ENCODE measurements around the gene RET. TPM values are rescaled to one million over a fixed set of nuclear protein-coding genes. Genes with fewer than 3 reads are reported as not detected.

Gene RET
- total RNA-seq, 1 experiment from 2014 or later = not detected

DNA sequence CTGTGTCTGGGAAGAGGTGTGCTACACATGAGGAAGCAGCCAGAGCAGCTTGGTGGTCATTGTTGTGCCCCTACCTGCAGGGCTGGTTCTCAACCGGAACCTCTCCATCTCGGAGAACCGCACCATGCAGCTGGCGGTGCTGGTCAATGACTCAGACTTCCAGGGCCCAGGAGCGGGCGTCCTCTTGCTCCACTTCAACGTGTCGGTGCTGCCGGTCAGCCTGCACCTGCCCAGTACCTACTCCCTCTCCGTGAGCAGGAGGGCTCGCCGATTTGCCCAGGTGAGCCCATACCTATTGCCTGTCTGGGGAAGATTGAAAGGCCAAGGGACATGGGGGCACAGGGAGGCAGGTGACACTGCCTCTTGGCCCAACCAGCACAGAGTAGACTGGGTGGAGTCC is 32.1 kb downstream of the RET start:
- H3K9me2 ChIP-seq (replicated peaks; ENCODE audit: insufficient read depth, low read length) = no peaks in the 10 kb centered on the region
- H3K9ac ChIP-seq (ENCODE audit: low read length) = no peak overlapping the region
- no peaks in the 10 kb centered on the region for H3K27me3 ChIP-seq (ENCODE audit: low read length)
- no peak for DNase-seq
- no peaks in the 10 kb centered on the region for H3K4me1 ChIP-seq (ENCODE audit: low read length)
- no peaks in the 10 kb centered on the region for H3K36me3 ChIP-seq (ENCODE audit: insufficient read depth, low read length)
- H4K20me1 ChIP-seq (ENCODE audit: insufficient read depth, low read depth, low read length) = no peaks in the 10 kb centered on the region
- H3K79me2 ChIP-seq (ENCODE audit: low read length) = no peaks in the 10 kb centered on the region
- no peak overlapping the region for H2AFZ ChIP-seq (ENCODE audit: low read length)
- H3K9me3 ChIP-seq (ENCODE audit: low read length) = no peaks in the 10 kb centered on the region
- no peak overlapping the region for H3K4me2 ChIP-seq (ENCODE audit: low read depth, low read length, poor library complexity, severe bottlenecking)
- no peak overlapping the region for H3K27ac ChIP-seq (ENCODE audit: low read length)
- H3K4me3 ChIP-seq (ENCODE audit: low read length) = no peak overlapping the region

DNA sequence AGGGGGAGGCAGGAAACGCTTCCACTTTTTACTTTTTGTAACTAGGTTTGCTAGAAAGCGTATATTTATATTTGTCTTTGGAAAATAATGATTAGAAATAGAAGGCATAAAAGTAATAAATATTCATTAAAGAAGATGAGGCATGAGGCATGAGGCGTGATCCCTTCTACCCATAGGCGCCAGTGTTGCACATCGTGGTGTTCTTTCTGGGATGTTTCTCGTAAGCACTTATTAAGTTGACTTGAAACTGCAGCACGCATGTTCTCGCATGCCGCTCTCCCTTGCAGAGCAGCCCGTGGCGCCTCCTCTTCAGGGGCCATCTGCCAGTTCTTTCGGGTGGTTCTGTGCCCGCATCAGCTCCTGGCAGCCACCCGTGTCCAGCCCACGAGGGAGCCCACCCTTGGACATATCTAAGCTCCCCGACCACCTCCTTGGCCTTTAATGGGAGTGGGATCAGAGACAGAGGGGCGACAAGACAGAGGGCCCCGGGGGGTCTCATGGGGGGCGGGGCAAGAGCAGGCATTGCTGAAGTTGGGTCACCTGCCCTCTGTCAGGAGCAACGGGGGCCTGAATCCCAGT is 32.9 kb downstream of the RET start:
- H3K36me3 ChIP-seq (ENCODE audit: insufficient read depth, low read length) = no peaks in the 10 kb centered on the region
- H3K9me3 ChIP-seq (ENCODE audit: low read length) = no peaks in the 10 kb centered on the region
- no peaks in the 10 kb centered on the region for H3K27me3 ChIP-seq (ENCODE audit: low read length)
- H3K9ac ChIP-seq (ENCODE audit: low read length) = no peak overlapping the region
- no peaks in the 10 kb centered on the region for H3K9me2 ChIP-seq (replicated peaks; ENCODE audit: insufficient read depth, low read length)
- no peaks in the 10 kb centered on the region for H3K79me2 ChIP-seq (ENCODE audit: low read length)
- no peak overlapping the region for H2AFZ ChIP-seq (ENCODE audit: low read length)
- no peak overlapping the region for H3K4me3 ChIP-seq (ENCODE audit: low read length)
- H3K27ac ChIP-seq (ENCODE audit: low read length) = no peak overlapping the region
- H4K20me1 ChIP-seq (ENCODE audit: insufficient read depth, low read depth, low read length) = no peaks in the 10 kb centered on the region
- no peaks in the 10 kb centered on the region for H3K4me1 ChIP-seq (ENCODE audit: low read length)
- no peak for DNase-seq
- H3K4me2 ChIP-seq (ENCODE audit: low read depth, low read length, poor library complexity, severe bottlenecking) = no peak overlapping the region

DNA sequence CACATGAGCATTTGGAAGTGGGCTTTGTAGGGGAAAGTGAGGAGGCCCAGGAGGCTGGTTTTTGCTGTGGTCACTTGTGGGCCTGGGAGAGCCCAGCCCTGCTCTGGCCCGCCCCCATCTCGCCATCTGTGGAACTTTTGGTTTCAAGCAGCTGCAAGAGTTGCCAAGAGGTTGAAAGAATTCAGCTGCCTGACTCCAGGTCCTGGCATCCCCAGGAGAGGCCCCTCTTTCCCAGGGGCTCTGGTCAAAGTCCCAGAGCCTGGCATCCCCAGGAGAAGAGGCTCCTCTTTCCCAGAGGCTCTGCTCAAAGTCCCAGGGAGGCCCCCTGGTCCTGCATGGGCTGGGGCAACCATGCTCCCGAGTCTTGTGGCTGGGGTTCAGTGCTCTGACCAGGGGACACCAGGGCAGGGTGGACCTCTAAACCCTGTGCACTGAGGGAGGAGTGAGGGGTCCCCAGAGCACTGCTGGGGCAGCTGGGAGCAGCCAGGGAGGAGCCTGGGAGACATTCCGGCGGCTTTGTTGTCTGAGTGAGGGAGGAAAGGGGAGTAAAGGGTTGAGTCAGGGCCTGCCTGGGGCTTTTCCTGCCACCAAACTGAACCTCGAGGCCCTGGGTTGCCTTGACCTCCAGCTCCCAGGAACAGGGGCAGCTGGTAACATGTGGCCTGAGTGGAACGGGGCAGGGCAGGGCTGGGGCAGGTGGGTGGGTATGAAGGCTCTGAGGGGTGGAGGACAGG is 33.6 kb downstream of the RET start:
- no peaks in the 10 kb centered on the region for H3K36me3 ChIP-seq (ENCODE audit: insufficient read depth, low read length)
- no peaks in the 10 kb centered on the region for H3K27me3 ChIP-seq (ENCODE audit: low read length)
- no peak overlapping the region for H2AFZ ChIP-seq (ENCODE audit: low read length)
- no peak overlapping the region for H3K27ac ChIP-seq (ENCODE audit: low read length)
- no peak overlapping the region for H3K9ac ChIP-seq (ENCODE audit: low read length)
- no peak overlapping the region for H3K4me2 ChIP-seq (ENCODE audit: low read depth, low read length, poor library complexity, severe bottlenecking)
- H3K79me2 ChIP-seq (ENCODE audit: low read length) = no peaks in the 10 kb centered on the region
- no peak for DNase-seq
- H3K9me2 ChIP-seq (replicated peaks; ENCODE audit: insufficient read depth, low read length) = no peaks in the 10 kb centered on the region
- H3K4me1 ChIP-seq (ENCODE audit: low read length) = no peaks in the 10 kb centered on the region
- no peak overlapping the region for H3K4me3 ChIP-seq (ENCODE audit: low read length)
- no peaks in the 10 kb centered on the region for H3K9me3 ChIP-seq (ENCODE audit: low read length)
- no peaks in the 10 kb centered on the region for H4K20me1 ChIP-seq (ENCODE audit: insufficient read depth, low read depth, low read length)

DNA sequence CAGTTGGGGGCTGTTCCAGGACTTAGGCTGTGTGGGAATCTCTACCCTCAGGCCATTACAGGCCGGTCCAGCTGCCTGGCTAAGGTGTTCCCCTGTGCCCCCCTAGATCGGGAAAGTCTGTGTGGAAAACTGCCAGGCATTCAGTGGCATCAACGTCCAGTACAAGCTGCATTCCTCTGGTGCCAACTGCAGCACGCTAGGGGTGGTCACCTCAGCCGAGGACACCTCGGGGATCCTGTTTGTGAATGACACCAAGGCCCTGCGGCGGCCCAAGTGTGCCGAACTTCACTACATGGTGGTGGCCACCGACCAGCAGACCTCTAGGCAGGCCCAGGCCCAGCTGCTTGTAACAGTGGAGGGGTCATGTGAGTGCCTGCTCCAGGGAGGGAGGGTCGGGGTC is 34.2 kb downstream of the RET start:
- H4K20me1 ChIP-seq (ENCODE audit: insufficient read depth, low read depth, low read length) = no peaks in the 10 kb centered on the region
- H3K9me2 ChIP-seq (replicated peaks; ENCODE audit: insufficient read depth, low read length) = no peaks in the 10 kb centered on the region
- no peaks in the 10 kb centered on the region for H3K4me1 ChIP-seq (ENCODE audit: low read length)
- no peaks in the 10 kb centered on the region for H3K9me3 ChIP-seq (ENCODE audit: low read length)
- no peaks in the 10 kb centered on the region for H3K27me3 ChIP-seq (ENCODE audit: low read length)
- no peaks in the 10 kb centered on the region for H3K36me3 ChIP-seq (ENCODE audit: insufficient read depth, low read length)
- no peaks in the 10 kb centered on the region for H3K79me2 ChIP-seq (ENCODE audit: low read length)
- H3K27ac ChIP-seq (ENCODE audit: low read length) = no peak overlapping the region
- no peak for DNase-seq
- no peak overlapping the region for H2AFZ ChIP-seq (ENCODE audit: low read length)
- no peak overlapping the region for H3K4me3 ChIP-seq (ENCODE audit: low read length)
- no peak overlapping the region for H3K9ac ChIP-seq (ENCODE audit: low read length)
- no peak overlapping the region for H3K4me2 ChIP-seq (ENCODE audit: low read depth, low read length, poor library complexity, severe bottlenecking)

DNA sequence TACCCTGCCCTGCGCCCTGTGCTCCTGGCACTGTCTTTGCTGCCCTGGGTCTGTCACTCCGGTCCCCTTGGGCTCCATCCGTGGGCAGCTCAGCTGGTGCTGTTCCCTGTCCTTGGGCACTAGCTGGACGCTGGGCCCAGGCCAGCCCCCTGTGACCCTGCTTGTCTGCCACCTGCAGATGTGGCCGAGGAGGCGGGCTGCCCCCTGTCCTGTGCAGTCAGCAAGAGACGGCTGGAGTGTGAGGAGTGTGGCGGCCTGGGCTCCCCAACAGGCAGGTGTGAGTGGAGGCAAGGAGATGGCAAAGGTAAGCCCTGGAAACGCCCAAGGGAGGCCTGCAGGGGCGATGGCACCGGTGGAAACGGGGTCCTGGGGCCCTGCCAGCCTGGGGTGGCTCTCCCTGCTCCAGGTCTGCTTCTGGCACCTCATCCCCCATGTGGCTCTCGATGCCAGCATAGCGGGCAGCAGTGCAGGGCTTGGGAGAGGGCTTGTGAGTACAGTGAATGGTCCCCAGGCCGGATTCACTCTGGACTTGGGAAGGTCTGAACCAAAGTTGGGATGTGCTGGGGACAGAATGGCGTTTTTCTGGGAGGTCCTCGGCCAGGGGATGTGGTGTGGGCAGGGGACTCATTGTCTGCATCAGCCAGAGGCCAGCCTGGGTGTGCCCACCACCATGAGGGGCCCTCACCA is 35.2 kb downstream of the RET start:
- Histone ChIP-seq H3K4me1 (ENCODE audit: low read length) (no peaks in the 10 kb centered on the region), H3K4me3 (ENCODE audit: low read length) (no peak overlapping the region), H3K9me3 (ENCODE audit: low read length) (no peaks in the 10 kb centered on the region), H3K4me2 (ENCODE audit: low read depth, low read length, poor library complexity, severe bottlenecking) (no peak overlapping the region), H3K9me2 (replicated peaks; ENCODE audit: insufficient read depth, low read length) (no peaks in the 10 kb centered on the region), H3K79me2 (ENCODE audit: low read length) (no peaks in the 10 kb centered on the region), H3K27me3 (ENCODE audit: low read length) (no peaks in the 10 kb centered on the region), H3K9ac (ENCODE audit: low read length) (no peak overlapping the region), H2AFZ (ENCODE audit: low read length) (no peak overlapping the region), H4K20me1 (ENCODE audit: insufficient read depth, low read depth, low read length) (no peaks in the 10 kb centered on the region), H3K27ac (ENCODE audit: low read length) (no peak overlapping the region), H3K36me3 (ENCODE audit: insufficient read depth, low read length) (no peaks in the 10 kb centered on the region)
- no peak for DNase-seq

DNA sequence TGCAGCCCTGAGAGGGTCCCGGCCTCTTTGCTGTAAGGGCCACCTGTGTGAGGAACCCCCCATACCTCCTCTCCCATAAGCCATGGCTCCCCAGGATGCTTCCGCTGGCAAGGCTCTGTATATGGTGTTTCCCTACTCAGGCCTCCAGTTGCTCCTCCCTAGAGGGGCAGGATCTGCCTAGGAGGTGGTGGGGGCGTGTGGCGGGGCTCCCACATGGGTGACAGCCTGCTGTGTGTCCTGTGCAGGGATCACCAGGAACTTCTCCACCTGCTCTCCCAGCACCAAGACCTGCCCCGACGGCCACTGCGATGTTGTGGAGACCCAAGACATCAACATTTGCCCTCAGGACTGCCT is 35.7 kb downstream of the RET start:
- no peak overlapping the region for H3K27ac ChIP-seq (ENCODE audit: low read length)
- H3K4me2 ChIP-seq (ENCODE audit: low read depth, low read length, poor library complexity, severe bottlenecking) = no peak overlapping the region
- H4K20me1 ChIP-seq (ENCODE audit: insufficient read depth, low read depth, low read length) = no peaks in the 10 kb centered on the region
- no peaks in the 10 kb centered on the region for H3K36me3 ChIP-seq (ENCODE audit: insufficient read depth, low read length)
- no peaks in the 10 kb centered on the region for H3K79me2 ChIP-seq (ENCODE audit: low read length)
- no peaks in the 10 kb centered on the region for H3K4me1 ChIP-seq (ENCODE audit: low read length)
- no peak overlapping the region for H3K9ac ChIP-seq (ENCODE audit: low read length)
- H3K27me3 ChIP-seq (ENCODE audit: low read length) = no peaks in the 10 kb centered on the region
- DNase-seq = no peak
- no peak overlapping the region for H3K4me3 ChIP-seq (ENCODE audit: low read length)
- H2AFZ ChIP-seq (ENCODE audit: low read length) = no peak overlapping the region
- H3K9me2 ChIP-seq (replicated peaks; ENCODE audit: insufficient read depth, low read length) = no peaks in the 10 kb centered on the region
- H3K9me3 ChIP-seq (ENCODE audit: low read length) = no peaks in the 10 kb centered on the region

DNA sequence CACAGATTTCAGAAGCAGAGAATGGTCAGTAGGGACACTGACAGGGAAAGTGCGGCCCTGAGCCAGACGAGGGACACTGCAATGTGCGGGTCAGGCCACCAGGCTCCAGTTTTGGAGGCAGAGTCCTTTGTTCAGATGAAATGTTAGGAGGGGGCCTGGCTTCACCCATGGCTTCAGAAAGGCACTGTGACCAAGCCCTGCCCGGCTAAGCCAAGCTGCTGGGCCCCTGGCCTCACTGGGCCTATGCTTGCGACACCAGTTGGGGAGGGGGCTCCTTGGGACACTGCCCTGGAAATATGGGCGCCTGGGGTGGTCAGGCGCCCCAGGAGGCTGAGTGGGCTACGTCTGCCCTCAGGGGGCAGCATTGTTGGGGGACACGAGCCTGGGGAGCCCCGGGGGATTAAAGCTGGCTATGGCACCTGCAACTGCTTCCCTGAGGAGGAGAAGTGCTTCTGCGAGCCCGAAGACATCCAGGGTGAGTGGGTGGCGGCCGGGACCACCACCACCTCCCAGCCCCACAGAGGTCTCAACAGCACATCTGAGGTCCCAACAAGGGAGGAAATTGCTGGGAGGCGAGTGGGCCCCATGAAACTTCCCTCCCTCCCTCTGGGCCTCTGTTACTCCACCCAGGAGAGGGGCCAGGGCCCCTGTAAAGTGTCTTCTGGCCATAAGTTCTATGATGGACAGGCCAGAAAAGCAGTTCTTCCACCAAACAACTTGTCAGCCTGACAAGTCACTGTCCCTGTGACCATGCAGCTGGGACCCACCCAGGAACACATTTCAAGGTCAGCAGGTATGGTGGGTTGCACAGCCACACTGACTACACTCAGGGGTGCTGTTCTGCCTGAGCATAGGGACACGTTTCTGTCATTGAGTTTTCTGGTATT is 36.6 kb downstream of the RET start:
- Histone ChIP-seq H3K9me3 (ENCODE audit: low read length) (no peaks in the 10 kb centered on the region), H3K4me1 (ENCODE audit: low read length) (no peaks in the 10 kb centered on the region), H3K9me2 (replicated peaks; ENCODE audit: insufficient read depth, low read length) (no peaks in the 10 kb centered on the region), H3K9ac (ENCODE audit: low read length) (no peak overlapping the region), H3K27me3 (ENCODE audit: low read length) (no peaks in the 10 kb centered on the region), H3K4me3 (ENCODE audit: low read length) (no peak overlapping the region), H2AFZ (ENCODE audit: low read length) (no peak overlapping the region), H3K27ac (ENCODE audit: low read length) (no peak overlapping the region), H4K20me1 (ENCODE audit: insufficient read depth, low read depth, low read length) (no peaks in the 10 kb centered on the region), H3K36me3 (ENCODE audit: insufficient read depth, low read length) (no peaks in the 10 kb centered on the region), H3K79me2 (ENCODE audit: low read length) (no peaks in the 10 kb centered on the region), H3K4me2 (ENCODE audit: low read depth, low read length, poor library complexity, severe bottlenecking) (no peak overlapping the region)
- no peak for DNase-seq

All from Karpas-422 (cell line).